ENCODE measurements around the gene TBX2. TPM values are rescaled to one million over a fixed set of nuclear protein-coding genes. Genes with fewer than 3 reads are reported as not detected.
A peak's percentile ranks its signal among the peaks of the same experiment; 100 is the strongest.
"Not testable (repeated sequence)": the region's sequence is repeated elsewhere in the genome, so short reads cannot be mapped to it uniquely, and the experiment has no call there.

TBX2 gene
- total RNA-seq, 2 donors from 2014 or later: 0.10 to 0.44 TPM

DNA sequence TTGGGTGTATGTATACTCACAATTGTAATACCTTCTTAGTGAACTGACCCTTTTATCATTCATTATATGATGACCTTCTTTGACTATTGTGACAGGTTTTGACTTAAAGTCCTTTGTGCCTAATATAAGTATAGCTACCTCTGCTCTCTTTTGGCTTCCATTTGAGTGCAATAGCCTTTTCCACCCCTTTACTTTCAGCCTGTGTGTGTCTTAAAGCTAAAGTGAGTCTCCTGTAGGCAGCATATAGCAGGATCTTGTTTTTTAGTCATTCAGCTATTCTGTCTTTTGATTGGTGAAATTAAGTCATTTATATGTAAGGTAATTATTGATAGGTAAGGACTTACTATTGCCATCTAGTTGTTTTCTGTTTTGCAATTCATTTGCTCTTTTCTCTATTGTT, 36.6 kb downstream of the TBX2 start:
- DNase-seq (no peak), ATAC-seq (replicated peaks in 1 of 2) (no peak)
- H3K4me3 Mint-ChIP-seq: no peak overlapping the region
- H3K9me3 Mint-ChIP-seq: peaks cover 5 to 9% of the 10 kb centered on the region in 2 donors
- peaks cover 11 to 16% of the 10 kb centered on the region in 2 donors for H3K36me3 Mint-ChIP-seq (ENCODE audit: insufficient read depth in 2 of 2)
- peaks cover 16% of the 10 kb centered on the region for H3K4me1 Mint-ChIP-seq (ENCODE audit: low read depth)
- peaks cover 52% of the 10 kb centered on the region for H3K27me3 Mint-ChIP-seq (ENCODE audit: low read depth)
- H3K27ac Mint-ChIP-seq: no peak overlapping the region

DNA sequence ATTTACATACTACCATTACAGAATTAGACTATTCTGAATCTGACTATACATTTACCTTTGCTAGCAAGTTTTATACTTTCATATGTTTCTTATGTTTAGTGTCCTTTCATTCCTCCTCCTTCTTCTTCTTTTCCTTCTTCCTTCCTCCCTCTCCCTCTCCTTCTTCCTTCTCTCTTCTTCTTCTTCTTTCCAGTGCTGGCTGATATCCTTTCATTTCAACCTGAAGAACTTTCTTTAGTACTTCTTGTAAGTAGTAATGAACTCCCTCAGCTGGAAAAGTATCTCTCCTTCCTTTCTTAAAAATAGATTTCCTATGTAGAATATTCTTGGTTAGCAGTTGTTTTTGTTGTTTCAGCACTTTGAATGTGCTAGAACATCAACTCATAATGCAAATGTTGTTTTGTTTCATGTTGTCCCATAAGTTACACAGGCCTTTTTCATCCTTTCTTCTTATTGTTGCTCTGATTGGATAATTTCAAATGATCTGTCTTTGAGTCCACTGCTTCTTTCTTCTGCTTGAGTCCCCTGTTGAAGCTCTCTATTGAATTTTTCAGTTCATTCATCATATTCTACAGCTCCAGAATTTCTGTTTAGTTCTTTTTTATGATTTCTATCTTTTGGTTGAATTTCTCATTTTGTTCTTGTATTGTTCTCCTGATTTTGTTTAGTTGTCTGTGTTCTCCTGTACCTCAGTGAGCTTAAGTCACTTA, 37.5 kb downstream of the TBX2 start:
- Mint-ChIP-seq H3K9me3 (peaks cover 5 to 9% of the 10 kb centered on the region in 2 donors), H3K36me3 (ENCODE audit: insufficient read depth in 2 of 2) (peaks cover 11 to 16% of the 10 kb centered on the region in 2 donors), H3K4me1 (ENCODE audit: low read depth) (peaks cover 19% of the 10 kb centered on the region), H3K27ac (peak overlapping the region; percentile 33), H3K27me3 (ENCODE audit: low read depth) (peaks cover 61% of the 10 kb centered on the region), H3K4me3 (no peak overlapping the region)
- ATAC-seq (replicated peaks in 1 of 2): no peak
- DNase-seq: no peak

DNA sequence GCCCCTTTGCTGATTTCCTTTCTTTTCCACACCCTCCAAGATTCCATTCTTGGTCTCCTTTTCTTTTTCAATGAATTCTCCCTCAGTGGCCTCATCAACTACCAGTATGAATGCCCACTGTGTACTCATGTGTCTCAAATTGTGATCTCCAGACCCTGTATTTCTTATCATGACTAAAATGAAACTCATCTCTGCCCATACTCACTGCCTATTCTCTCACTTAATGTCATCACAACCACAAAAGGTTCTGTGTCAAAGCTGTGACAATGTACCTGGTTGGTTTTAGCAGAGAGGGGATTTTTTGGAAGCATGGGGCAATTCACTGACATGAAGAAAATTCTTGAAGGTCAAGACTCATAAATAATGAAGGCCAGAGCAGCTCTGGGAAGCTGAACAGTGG, 41.1 kb downstream of the TBX2 start:
- Mint-ChIP-seq H3K4me1 (ENCODE audit: low read depth) (peaks cover 19% of the 10 kb centered on the region), H3K4me3 (peak overlapping the region in 1 of 2 donors; percentile 0), H3K9me3 (peaks cover 5 to 7% of the 10 kb centered on the region in 2 donors), H3K27ac (no peak overlapping the region), H3K36me3 (ENCODE audit: insufficient read depth in 2 of 2) (peaks cover 11 to 16% of the 10 kb centered on the region in 2 donors), H3K27me3 (ENCODE audit: low read depth) (peaks cover 72% of the 10 kb centered on the region)
- no peak for DNase-seq
- peak; percentile 95 to 98 for ATAC-seq (replicated peaks in 1 of 2)

DNA sequence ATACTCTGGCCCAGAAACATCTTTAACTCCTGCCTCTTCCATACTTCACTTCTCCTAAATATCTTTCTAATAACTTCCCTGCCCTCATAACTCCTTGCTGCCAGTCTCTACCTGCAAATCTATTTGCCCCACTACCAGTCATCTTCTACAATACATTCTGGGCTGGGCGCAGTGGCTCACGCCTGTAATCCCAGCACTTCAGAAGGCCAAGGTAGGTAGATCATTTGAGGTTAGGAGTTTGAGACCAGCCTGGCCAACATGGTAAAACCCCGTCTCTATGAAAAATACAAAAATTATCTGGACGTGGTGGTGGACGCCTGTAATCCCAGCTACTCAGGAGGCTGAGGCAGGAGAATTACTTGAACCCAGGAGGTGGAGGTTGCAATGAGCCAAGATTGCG, 41.9 kb downstream of the TBX2 start:
- peaks cover 19% of the 10 kb centered on the region for H3K4me1 Mint-ChIP-seq (ENCODE audit: low read depth)
- not testable (repeated sequence) for H3K27ac Mint-ChIP-seq; H3K9me3 Mint-ChIP-seq; H3K4me3 Mint-ChIP-seq; ATAC-seq (replicated peaks in 1 of 2); DNase-seq
- peaks cover 76% of the 10 kb centered on the region for H3K27me3 Mint-ChIP-seq (ENCODE audit: low read depth)
- H3K36me3 Mint-ChIP-seq (ENCODE audit: insufficient read depth in 2 of 2): peaks cover 11 to 16% of the 10 kb centered on the region in 2 donors

DNA sequence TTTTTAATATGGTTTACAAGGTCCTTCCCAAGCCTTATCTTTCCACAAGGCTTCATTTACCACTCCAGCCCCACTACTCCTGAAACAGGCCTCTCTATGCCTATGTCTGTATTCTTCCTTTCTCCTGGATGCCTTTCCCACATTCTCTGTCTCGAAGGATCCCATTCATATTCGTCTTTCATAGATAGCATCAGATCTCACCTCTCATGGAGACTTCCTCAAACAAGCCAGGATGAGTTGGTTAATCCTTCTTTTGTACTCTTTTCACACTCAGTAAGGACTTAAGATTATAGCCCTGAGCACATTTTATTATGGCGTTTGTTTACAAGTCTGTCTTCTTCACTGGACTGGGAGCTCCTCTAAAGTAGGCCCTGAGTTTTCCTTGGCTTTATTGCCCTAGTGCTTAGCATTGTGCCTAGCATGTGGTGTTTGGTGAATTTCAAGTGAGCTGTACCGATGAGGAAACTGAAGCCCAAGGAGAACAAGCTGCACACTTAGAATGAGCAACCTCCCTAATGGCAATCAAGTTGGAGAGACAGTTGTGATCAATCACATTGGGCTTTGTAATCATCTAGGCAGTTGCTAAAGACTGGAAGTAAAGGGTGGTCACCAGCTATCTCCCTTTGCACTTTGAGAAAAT, 42.6 kb downstream of the TBX2 start:
- no peak for ATAC-seq (replicated peaks in 1 of 2)
- Mint-ChIP-seq H3K4me1 (ENCODE audit: low read depth) (peaks cover 19% of the 10 kb centered on the region), H3K27ac (no peak overlapping the region), H3K36me3 (ENCODE audit: insufficient read depth in 2 of 2) (peaks cover 8 to 12% of the 10 kb centered on the region in 2 donors), H3K27me3 (ENCODE audit: low read depth) (peaks cover 77% of the 10 kb centered on the region), H3K4me3 (no peak overlapping the region), H3K9me3 (peaks cover 2 to 3% of the 10 kb centered on the region in 2 donors)
- DNase-seq: no peak

DNA sequence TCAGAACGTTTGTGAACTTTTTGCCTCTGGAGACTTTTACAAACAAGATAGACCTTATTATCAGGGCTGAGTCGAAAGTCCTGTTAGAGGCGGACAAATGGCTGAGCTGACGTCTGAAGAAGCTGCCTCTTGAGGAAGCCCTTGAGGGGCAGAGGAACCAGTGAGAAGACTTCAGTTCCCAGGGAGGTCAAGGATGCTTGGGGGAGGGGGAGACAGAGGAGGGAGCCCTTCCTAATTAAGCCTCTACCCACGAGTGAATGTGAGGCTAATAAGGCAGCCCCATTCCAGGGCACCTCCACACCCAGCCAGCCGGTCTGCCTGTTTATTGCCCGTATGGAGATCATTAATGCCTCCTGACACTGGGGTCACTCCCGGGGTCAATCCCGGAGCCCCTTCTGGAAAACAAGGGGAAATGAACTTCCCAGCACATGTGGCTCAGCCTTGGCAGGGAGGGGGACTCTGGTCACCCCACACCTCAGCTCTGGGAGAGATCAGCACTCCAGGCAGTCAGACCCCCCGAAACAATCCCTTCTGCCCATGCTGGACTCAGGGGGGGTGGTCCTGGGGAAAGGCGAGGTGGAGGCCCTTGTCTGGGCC, 43.3 kb downstream of the TBX2 start:
- Mint-ChIP-seq H3K36me3 (ENCODE audit: insufficient read depth in 2 of 2) (peaks cover 3 to 8% of the 10 kb centered on the region in 2 donors), H3K9me3 (peaks cover 0 to 2% of the 10 kb centered on the region in 2 donors), H3K4me1 (ENCODE audit: low read depth) (peaks cover 19% of the 10 kb centered on the region), H3K27ac (no peak overlapping the region), H3K4me3 (no peak overlapping the region), H3K27me3 (ENCODE audit: low read depth) (peaks cover 73% of the 10 kb centered on the region)
- no peak for ATAC-seq (replicated peaks in 1 of 2)
- no peak for DNase-seq

DNA sequence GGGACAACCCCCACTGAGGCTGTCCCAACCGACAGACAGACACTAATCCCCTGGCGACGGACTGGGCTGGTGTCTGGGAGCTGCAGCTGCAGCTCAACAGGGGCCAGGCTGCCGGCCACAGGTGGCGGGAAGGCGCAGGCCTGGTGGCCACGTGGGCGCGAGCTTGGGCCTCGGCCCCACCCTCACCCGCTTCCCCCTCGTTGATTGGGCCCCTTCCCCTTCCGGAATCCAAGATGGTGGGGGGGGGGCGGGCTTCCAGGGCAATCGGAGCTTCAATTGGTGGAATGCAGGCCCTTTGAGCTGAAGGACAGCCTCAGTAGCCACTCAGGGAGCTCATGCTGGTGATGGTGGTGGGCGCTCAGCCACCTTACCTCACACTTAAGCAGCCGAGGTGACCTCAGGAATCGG, 43.8 kb downstream of the TBX2 start:
- no peak overlapping the region for H3K27ac Mint-ChIP-seq
- H3K9me3 Mint-ChIP-seq: peaks cover 0 to 2% of the 10 kb centered on the region in 2 donors
- peaks cover 19% of the 10 kb centered on the region for H3K4me1 Mint-ChIP-seq (ENCODE audit: low read depth)
- peaks cover 3 to 7% of the 10 kb centered on the region in 2 donors for H3K36me3 Mint-ChIP-seq (ENCODE audit: insufficient read depth in 2 of 2)
- ATAC-seq (replicated peaks in 1 of 2) (no peak), DNase-seq (no peak)
- peaks cover 72% of the 10 kb centered on the region for H3K27me3 Mint-ChIP-seq (ENCODE audit: low read depth)
- no peak overlapping the region for H3K4me3 Mint-ChIP-seq

DNA sequence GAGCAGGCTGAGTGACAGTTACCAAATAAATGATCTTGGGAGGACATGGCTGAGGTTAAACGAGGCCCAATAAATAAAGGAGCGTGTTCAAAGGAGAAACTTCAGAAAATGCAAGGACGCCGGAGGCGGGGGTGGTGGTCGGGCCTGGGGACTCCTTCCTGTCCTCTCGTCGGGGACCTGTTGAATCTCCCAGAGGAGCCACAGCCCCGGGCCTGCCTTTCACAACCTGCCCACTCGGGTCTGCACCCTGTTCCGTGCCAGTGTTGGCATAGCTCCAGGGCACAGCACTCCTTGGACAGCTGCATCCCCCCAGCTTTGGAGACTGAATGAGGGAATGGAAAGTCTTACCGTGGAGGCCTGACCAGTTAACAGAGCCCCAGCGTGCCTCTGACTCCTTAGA, 44.4 kb downstream of the TBX2 start:
- Mint-ChIP-seq H3K27ac (no peak overlapping the region), H3K4me3 (no peak overlapping the region), H3K27me3 (ENCODE audit: low read depth) (peaks cover 70% of the 10 kb centered on the region)

DNA sequence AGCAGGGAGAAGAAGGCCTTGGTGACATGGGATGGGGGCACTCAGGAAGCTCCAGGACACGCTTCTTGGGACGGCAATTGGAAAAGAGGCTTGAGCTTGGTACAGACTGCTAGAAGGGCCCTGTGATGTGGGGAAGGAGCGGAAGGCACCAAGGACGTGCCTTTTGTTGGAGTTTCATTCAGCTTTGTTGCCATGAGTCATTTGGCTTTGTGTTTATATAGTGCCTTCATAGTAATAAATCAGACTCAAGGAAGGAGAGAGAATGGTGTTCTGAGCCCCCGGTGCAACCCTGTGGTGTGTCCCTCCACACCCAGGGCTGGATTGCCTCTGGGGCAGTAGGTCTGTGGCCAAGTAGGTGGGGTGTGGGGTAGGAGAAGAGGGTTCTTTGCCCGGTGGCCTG, 45.2 kb downstream of the TBX2 start:
- no peak overlapping the region for H3K4me3 Mint-ChIP-seq
- ATAC-seq (replicated peaks in 1 of 2): no peak
- H3K27ac Mint-ChIP-seq: no peak overlapping the region
- H3K4me1 Mint-ChIP-seq (ENCODE audit: low read depth): peaks cover 16% of the 10 kb centered on the region
- peaks cover 0 to under 1% of the 10 kb centered on the region in 2 donors for H3K9me3 Mint-ChIP-seq
- H3K27me3 Mint-ChIP-seq (ENCODE audit: low read depth): peaks cover 66% of the 10 kb centered on the region
- no peak for DNase-seq
- H3K36me3 Mint-ChIP-seq (ENCODE audit: insufficient read depth in 2 of 2): peaks cover 1 to 5% of the 10 kb centered on the region in 2 donors

More for the DNA sequence above, 44.4 kb downstream of the TBX2 start:
- ATAC-seq (replicated peaks in 1 of 2) (no peak), DNase-seq (no peak)
- peaks cover 19% of the 10 kb centered on the region for H3K4me1 Mint-ChIP-seq (ENCODE audit: low read depth)
- peaks cover 0 to 2% of the 10 kb centered on the region in 2 donors for H3K9me3 Mint-ChIP-seq
- peaks cover 1 to 7% of the 10 kb centered on the region in 2 donors for H3K36me3 Mint-ChIP-seq (ENCODE audit: insufficient read depth in 2 of 2)

DNA sequence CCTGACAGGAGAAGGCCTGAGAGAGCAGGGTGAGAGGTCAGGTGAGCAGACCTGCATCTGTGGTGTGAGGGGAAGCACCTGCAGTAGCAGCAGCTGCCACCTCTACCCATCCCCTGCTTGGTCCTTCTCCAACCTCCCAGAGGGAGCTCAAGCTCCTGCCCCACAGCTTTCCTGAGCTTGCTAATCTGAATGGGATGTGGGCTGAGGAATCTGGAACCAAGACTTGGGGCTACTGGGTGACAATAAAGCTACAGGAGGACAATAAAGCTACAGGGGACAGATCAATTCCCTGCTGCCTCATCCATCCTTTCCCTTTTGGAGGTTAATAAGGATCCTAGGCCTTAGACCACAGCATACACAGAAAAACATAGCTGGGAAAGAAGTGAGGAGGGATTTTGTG, 47.7 kb downstream of the TBX2 start:
- DNase-seq: no peak
- peaks cover 60% of the 10 kb centered on the region for H3K27me3 Mint-ChIP-seq (ENCODE audit: low read depth)
- ATAC-seq (replicated peaks in 1 of 2): no peak
- no peaks in the 10 kb centered on the region for H3K9me3 Mint-ChIP-seq
- H3K4me3 Mint-ChIP-seq: no peak overlapping the region
- peaks cover under 1% of the 10 kb centered on the region for H3K4me1 Mint-ChIP-seq (ENCODE audit: low read depth)
- H3K27ac Mint-ChIP-seq: no peak overlapping the region
- no peaks in the 10 kb centered on the region for H3K36me3 Mint-ChIP-seq (ENCODE audit: insufficient read depth in 2 of 2)

DNA sequence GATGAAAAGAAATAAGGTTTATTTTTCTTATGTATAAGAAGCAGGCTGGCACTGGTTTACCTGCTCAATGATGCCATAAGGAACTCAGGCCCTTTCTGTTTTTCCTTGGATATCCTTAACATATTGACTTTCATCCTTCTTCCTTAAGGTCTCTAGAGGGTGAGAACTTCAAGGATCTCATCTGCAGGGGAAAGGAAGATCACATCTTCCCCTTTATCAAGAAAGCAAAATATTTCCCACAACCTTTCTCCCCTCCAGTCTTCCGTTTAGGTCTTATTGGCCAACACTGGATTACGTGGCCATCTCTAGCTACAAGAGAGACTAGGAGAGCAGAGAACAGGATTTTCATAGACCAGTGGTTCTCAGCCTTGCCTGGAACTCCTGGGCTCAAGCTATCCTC, 48.4 kb downstream of the TBX2 start:
- Mint-ChIP-seq H3K4me3 (no peak overlapping the region), H3K36me3 (ENCODE audit: insufficient read depth in 2 of 2) (no peaks in the 10 kb centered on the region), H3K27ac (no peak overlapping the region), H3K27me3 (ENCODE audit: low read depth) (peaks cover 60% of the 10 kb centered on the region), H3K9me3 (no peaks in the 10 kb centered on the region), H3K4me1 (ENCODE audit: low read depth) (peaks cover 7% of the 10 kb centered on the region)
- ATAC-seq (replicated peaks in 1 of 2) (no peak), DNase-seq (no peak)

DNA sequence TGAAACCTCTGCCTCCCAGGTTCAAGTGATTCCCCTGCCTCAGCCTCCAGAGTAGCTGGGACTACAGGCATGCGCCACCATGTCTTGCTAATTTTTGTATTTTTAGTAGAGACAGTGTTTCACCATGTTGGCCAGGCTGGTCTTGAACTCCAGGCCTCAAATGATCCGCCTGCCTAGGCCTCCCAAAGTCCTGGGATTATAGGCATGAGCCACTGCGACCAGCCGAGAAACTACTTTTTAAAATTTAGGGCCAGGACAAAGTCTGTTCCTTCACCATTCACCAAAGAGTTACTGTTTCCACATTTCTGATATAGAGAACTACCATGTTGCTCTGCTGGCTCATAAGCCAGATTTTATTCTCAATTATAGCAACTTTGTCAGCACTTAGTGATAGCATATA, 49.5 kb downstream of the TBX2 start:
- not testable (repeated sequence) for H3K36me3 Mint-ChIP-seq (ENCODE audit: insufficient read depth in 2 of 2); ATAC-seq (replicated peaks in 1 of 2); DNase-seq; H3K27ac Mint-ChIP-seq; H3K9me3 Mint-ChIP-seq; H3K4me3 Mint-ChIP-seq
- Mint-ChIP-seq H3K27me3 (ENCODE audit: low read depth) (peaks cover 66% of the 10 kb centered on the region), H3K4me1 (ENCODE audit: low read depth) (peaks cover 15% of the 10 kb centered on the region)
